GM18517 (cell line): ENCODE data around the gene LAGE3.

Experiments used
- ATAC-seq: cut with Tn5 transposase; IDR thresholded peaks from one replicate; pipeline ENCODE4 v1.9.1; 2021; ENCODE audit warnings: mild to moderate bottlenecking, moderate library complexity; ENCODE audit not compliant: unreplicated experiment

The LAGE3 gene

GRCh38 chrX:154436983-154437752 lies 41.9 kb downstream of the LAGE3 start, which contains the start of gene GDI1:
Gene GDI1, plus strand, starts transcription at chrX:154437154. Its CDS starts 101 bp downstream, at chrX:154437255.
- ATAC-seq = peak; percentile 48

DNA sequence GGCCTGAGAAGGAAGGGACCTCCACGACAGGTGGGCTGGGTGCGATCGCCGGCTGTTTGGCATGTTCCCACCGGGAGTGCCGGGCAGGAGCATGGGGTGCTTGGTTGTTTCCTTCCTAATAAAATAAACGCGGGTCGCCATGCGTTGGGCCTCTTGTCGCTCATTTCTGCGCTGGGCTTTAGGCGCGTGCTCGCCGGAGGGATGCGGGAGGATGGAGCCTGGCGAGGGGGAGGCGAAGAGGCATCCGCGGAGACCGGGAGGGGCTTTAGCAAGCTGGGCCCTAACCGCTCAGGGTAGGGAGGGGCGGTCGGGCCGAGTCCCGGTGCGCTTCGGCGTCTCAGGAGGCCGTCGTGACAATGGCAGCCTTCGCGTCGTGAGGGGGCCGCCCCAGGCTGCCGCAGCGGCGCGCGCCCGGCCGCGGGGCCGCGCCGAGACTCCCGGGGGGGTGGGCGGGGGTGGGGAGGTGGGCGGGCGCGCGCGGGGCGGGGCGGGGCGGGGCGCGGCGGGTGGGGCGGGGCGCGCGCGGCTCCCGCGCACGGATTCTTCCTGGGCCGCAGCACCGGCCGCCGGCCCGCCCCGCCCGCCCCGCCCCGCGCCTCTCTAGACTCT lies 42.6 kb downstream of the LAGE3 start:
- ATAC-seq = no peak

GRCh38 chrX:154435171-154435733 lies 43.8 kb downstream of the LAGE3 start:
- no peak for ATAC-seq

DNA sequence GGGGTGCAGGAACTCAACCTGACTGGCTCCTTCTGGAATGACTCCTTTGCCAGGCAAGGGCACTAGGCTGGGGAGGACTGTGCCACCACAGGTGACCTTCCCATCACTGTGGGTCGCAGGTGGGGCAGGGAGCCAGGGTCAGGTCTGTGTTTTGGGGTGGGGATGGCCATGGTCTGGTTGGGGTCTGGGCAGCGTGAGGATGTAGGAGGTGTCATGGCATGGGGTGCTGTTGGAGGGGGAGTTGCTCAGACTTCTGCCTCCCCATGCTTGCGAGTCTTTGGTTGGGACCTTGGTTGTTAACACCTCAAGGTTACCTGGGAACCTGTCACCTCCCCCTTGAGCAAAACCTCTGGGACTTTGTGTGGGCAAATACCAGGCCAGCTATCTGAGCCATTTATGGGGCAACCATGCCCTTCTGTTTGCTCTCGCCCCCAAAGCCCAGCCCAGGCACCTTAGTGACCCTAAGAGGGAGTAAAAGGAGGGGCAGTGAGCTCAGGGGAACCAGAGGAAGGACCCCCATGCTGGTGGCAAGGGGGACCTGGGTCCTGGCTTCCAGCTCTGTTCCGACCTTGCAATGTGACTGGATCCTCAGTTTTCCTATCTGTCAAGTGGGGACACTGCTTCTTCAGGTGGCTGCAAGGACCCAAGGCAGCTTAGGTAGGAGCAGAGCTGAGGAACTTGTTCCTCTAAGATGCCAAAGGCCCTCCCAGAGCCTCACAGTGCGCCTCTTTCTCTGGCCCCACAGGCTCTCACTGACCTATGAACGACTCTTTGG lies 44.5 kb downstream of the LAGE3 start:
- no peak for ATAC-seq

GRCh38 chrX:154433605-154434004 lies 45.5 kb downstream of the LAGE3 start:
- ATAC-seq = no peak

GRCh38 chrX:154432210-154432609 lies 46.9 kb downstream of the LAGE3 start:
- no peak for ATAC-seq

- ATAC-seq = no peak
Observed at GRCh38 chrX:154431341-154431740, 47.7 kb downstream of the LAGE3 start.

DNA sequence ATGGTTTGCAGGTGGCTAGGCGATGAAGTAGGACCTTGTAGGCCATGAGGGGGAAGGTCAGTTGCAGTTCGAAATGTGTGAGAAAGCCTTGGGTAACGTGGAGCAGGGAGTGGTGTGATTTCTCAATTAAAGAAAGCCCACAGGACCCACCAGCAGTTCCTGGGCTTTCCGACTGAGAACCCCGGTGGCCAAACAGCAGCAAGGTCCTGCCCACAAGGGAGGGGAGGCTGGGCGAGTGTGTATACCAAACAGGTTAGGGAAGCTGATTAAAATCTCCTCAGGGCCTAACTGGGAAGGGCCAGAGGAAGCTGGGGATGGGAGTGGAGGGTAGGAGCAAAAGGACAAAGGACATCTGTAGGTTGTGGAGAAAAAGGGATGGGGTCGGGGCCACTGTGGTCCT lies 48.2 kb downstream of the LAGE3 start:
- no peak for ATAC-seq

DNA sequence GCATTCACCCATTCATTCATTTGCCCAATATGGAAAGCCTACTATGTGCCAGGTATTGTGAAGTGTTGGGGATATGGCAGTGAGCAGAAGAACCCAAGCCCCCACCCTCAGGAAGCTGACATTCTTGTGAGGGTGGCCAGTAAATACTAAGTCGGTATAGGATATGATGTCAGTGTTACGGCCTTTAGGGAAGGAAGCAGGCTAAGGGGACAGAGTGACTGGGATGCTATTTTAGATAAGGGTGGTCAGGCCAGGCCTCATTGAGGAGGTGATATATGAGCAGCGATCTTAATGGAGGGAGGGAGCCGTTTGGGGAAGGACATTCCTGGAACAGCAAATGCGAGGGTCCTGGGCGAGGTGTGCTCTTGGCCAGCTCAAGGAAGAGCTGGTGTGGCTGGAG lies 48.6 kb downstream of the LAGE3 start:
- no peak for ATAC-seq

DNA sequence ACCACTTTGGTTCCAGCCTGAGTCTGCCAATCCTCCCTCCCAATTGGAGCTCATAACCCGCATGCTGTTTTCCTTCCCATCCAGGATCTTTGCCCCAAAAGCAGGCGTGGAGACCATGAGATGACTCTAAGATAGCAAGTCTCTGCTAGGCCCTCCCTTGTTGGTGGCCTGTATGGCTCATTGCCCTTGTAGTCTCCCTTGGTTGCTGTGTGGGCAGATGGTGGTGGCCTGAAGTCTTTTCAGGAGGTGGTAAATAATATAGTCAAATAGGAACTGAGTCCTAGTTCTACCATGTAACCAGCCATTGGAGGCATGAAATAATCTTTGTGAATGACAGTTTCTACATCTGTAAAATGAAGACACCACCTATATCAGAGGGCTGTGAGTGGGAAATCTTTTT lies 49.4 kb downstream of the LAGE3 start:
- no peak for ATAC-seq

DNA sequence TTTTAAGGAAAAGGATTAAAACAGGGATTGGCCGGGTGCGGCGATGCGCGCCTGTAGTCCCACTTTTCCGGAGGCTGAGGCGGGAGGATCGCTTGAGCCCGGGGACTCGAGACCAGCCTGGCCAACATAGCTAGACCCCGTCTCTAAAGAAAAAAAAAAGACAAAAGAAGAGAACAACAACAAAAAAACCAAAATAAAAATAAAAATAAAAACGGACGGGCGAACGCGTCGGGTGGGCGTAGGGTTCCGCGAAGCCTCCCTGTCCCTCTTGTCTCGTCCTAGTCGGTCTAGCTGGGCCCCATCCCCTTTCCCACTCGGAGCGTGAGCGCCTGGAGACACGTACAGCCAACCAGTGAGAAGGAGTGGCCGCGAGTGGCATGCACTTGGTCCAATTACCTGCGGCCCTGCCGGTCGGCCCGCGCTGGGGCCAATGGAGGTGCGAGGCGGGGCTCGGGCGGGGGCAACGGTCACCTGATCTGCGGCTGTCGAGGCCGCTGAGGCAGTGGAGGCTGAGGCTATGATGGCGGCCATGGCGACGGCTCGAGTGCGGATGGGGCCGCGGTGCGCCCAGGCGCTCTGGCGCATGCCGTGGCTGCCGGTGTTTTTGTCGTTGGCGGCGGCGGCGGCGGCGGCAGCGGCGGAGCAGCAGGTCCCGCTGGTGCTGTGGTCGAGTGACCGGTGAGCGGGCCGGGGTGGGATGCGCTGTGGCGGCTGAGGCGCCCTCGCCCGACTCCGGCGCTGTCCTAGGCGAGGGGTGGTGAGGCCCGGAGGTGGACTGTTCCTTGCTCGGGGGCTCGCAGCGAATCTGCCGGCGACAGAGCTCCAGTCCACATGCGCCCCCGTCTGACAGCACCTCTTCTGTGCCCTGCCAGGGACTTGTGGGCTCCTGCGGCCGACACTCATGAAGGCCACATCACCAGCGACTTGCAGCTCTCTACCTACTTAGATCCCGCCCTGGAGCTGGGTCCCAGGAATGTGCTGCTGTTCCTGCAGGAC lies 50.6 kb downstream of the LAGE3 start, which contains the start of gene ATP6AP1:
Gene ATP6AP1 (plus strand): TSS at position 502 of the 996 bp plus-strand sequence. CDS start 16 bp downstream, at position 518.
- ATAC-seq = peak; percentile 89
